Pons (tissue), 1 donor: ENCODE data around the gene RBM38.
A peak's percentile ranks its signal among the peaks of the same experiment; 100 is the strongest.

ENCODE experiments used
- DNase-seq: peaks from one replicate; pipeline ENCODE4 v3.0.0-alpha.2; 2016; ENCODE audit warnings: low spot score

The RBM38 gene

DNA sequence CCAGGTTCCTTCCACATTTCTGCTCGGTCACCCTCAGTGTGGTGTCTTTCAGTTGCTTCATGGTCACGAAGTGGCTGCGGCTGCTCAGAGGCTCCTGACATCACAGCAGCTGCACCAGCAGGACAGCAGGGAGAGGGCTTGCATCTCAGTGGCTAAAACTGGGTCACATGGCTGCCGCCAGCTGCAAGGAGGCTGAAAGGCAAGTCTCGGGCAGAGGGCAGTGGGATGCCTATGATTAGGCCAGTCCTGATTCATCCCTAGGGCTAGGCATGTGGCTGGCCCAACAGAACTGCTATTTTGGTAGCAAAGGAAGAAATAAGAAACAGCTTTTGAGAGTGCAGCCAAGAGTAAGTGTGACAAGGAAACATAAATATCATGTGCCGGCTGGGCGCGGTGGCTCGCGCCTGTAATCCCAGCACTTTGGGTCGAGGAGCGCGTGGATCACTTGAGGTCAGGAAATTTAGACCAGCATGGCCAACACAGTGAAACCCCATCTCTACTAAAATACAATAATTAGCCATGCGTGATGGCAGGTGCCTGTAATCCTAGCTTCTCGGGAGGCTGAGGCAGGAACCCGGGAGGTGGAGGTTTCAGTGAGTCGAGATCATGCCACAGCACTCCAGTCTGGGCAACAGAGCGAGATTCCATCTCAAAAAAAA, 46.6 kb downstream of the RBM38 start:
- DNase-seq = no peak

DNA sequence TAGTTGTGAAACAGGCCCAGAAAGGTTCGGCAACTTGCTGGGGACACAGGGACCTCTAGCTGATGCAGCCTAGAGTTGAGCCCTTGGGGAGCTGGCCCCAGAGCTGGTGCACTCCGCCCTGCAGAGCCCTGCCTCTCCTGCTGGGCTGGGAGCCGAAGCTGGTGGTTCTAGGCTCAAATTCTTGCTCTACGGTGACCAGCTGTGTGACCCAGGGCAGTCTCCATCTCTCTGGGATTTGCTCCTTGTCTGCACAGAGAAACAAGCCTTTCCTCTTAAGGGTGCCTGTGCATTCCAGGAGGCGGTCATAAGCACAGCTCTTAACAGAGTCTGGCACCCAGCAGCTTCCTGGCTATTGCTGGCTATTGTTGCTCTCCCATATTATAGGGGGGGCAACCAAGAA, 47.4 kb downstream of the RBM38 start:
- no peak for DNase-seq

DNA sequence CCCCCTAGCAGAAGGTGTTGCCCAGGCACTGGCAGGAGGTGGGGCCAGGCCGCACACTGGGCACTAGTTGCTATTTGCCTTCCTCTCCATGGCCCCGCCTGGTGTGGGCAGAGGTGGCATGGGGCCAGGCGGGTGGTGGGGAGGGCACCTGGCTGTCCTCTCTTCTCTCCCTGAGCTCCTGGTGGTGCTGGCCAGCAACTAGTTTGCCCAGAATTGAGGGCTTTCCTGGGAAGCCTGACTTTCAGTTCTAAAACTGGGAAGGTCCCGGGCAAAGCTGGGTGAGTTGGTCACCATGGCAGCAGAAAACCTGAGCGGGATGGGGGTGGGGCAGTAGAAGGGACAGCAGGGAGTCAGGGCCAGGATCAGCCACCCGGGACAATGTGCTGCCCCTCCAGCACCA, 48.2 kb downstream of the RBM38 start:
- no peak for DNase-seq

DNA sequence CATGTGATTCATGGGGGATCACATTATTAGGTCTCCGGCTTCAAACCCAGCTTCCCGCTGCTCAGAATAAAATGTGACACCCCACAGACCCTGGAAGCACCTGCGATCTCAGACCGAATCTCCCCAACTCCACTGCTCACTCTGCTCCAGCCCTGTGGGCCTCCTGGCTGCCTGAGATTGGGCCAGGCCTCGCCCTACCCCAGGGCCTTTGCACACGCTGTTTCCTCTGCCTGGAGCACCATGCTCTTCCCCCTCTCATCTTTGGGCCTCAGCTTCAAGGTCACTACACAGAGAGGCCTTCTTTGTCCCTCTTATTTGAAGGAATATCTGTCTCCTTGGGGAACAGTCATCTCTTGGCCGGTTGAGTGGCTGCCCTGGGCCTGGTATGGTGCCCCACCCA, 48.8 kb downstream of the RBM38 start:
- no peak for DNase-seq

DNA sequence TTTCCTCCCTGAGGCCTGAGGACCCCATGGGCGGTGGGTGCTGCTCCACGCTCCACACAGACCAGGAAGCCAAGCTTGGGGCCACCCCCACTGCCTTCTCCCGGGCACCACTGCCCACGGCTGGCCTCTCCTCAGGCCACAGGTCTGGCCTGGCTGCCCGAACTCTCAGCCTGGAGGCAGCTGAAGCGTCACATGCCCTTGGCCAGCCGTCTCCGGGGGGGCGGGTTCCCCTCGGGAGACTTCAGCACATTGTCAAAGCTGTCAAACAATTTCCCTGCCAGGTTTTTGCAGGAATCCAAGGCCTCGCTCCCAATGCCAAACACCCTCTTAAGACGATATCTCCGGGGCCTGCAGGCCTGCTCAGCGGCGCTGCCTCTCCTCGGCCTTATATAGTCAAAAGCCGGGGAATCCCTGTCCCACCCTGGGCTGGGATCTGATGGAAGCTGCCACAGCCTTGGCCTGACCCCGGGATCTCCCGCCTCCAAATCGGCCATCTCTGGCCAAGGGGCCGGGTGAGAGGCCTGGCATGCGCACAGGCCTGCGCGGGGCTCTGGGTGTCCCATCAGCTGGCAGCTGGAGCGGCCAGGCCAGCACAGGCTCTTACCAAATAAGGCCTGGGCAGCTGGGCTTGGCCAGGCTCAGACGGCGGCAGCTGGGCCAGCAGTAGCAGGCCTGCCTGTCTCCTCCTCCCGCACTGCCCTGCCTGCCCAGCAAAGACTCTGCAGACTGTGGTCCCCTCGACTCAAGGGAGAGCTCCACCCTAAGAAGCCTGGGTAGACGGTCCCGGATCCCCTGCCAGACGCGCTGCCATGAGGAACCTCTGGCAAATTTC, 49.7 kb downstream of the RBM38 start:
- DNase-seq = peak; percentile 93

DNA sequence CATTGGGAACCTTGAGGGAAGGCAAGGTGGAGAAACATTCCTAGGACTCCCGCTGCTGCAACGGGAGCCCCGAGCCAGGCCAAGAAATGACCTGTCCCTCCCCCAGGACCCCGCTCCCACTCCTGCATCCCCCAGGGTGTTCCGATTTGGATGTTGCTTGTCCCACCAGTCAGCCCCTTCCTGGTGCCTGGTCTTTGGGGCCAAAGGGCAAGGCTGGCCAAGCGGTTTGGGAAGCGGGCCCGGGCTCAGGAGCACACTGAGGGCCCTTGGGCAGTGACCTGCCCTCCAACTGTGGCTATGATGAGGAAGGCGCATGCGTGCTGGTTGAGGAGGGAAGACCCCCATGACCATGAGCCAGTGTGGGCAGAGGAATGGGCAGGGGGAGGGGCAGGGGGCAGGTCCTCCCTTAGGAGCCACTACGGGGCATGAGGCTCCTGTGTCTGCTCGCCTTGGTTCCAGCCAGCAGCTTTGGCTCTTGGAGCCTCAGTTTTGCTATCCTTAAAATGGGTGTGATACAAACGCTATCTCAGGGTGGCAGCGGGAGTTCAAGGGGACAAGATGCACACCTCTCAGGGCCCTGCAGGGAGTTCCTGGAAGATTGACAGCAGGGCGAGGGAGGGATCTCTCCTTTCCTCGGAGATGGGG, 50.4 kb downstream of the RBM38 start:
- no peak for DNase-seq

DNA sequence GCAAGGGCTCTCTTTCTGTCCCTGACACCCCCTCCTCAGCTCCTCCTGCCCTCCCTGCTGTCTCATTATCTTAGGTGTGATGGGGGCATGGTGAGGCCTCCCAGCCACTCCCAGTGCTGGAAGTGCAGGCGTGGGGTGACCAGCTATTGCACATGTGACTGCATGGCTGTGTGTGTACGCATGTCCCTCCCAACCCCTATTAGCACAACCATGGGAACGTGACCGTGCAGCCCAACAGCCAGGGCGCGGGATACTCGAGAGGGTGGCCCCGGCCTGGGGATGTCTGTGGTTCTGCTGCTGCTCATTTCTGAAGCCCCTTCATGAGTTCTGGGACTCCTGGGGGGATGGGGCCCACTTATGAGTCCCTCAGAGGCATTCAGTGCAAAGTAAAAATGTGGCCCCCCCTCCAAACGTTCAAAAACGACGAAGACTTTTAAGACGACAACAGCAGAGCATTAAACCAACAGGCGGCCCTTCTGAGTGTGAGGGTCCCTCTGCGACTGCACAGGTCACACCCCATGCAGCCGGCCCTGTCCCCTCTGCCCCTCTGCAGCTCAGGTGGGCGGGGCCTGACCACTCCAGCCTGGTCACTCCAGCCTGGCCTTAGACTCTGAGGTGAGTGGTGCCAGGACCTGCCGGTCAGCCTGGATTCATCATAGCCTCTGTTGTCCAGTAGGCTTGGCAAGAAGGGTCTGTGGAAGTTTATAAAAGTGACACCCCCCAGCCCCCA, 51.1 kb downstream of the RBM38 start:
- no peak for DNase-seq

DNA sequence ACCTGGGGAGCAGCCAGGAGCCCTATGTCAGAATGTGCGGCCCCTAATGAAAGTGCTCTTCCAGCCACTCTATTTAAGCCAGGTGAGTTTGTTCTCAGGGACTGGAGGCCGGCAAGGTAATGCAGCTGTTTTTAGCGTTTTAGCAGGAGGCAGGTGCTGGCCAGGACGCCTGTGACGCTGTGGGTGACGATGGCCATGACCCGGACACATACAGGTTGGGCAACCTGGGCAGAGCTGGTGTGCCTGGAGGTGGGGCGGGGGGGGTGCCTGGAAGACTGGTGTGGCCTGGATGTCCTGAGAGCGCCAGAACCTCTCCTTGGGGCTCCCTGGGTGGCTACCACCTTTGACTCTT, 51.7 kb downstream of the RBM38 start:
- no peak for DNase-seq

DNA sequence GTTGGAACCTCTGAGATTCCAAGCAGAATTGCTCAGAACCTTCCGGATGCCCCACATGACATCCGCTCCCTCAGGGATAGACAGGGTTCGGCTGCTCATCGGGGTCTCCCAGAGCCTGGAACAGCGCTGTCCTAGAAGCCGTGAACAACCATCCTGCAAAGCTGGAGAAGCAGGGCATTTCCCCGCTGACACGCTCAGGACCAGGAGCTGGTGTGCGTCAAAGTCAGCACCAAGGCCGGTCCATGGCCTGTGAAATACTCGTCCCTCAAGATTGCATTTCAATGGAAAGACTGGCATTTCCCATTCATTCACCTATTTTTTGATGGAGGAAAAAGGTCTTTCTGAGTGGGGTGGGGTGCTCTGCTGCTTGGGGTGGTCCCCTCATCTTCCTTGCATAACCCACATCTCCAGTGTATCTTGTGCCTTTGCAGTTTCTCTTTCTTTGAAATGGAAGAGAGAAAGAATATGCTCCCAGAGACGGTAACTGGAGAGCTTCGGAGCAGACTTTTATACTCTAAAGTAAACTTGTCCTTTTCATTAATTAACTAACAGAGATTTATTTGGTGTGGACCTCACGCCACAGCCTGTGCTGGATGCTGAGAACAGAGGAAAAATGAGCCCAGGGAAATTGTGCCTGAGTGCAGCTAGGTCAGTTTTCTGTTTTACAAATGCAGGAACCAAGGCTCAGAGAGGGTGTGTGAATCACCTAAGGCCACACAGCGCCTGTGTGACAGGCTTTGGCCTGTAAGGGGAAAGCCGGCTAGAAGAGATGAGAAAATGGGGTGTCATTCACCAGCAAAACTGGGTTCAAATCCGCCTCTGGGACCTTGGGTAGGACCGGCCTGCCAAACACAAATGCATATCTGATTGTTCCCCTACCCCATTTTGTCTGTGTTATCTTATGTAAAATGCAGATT, 52.4 kb downstream of the RBM38 start:
- DNase-seq = no peak

DNA sequence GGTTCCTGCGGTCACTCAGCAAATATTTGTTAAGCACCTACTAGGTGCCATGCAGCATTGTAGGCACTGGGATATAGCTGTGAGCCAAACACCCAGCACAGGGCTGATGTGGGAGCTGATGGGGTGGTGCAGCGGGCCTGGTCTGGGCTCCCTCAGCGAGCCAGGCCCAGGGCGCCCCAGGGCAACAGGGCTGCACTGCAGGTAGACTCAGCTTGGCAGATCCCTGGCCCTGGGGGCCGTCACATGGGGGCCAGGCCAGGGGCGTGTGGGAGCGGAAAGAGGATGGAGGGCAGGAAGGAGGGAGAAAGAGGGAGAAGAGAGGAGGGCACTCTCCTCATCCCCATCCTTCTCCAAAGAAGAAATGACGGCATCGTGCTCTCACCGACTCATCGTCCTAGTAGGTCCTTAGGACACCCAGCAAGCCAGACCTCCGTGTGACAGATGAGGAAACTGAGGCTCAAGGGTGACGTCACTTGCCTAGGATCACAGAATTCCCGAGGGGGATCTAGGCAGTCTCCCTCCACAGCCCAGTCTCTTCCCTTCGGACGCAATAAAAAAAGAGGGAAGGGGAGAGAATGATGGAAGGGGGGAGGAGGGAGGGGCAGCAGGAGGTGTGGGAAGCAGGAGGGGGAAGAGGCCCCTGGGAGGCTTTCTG, 53.3 kb downstream of the RBM38 start:
- no peak for DNase-seq

DNA sequence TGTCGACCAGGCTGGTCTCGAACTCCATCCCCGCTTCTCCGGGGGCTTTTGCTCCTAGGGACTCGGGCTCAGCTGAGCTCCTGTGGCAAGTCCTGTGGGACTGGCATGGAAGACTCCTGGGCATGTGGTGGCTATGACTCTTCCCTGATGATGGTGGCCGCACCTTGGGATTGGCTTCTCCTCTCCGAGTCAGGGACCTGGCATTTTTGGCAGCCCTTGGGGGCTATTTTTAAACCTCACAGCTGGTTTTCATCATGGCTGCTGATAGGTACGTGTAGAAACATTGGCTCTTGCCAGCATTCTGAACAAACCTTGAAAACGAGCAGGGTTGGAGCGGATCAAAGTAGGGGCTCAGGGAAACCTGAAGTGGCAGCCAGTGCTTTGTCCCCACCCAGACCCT, 54.1 kb downstream of the RBM38 start:
- DNase-seq = no peak

DNA sequence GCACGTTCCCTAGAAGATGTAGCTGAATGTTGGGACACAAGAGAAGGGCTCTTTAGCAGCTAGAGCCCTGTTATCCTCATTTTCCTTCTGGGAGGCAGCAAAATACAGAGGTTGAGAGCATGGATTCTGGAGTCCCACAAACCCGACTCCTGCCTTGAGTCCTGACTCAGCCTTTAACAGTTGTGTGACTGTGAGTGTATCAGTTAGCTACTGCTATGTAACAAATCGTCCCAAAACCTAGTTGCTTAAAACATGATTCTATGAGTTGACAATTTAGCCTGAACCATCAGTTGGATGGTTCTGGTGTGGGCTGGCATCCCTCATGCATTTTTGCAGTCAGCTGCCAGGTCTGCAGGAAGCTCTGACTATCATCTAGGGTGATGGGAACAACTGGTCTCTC, 54.6 kb downstream of the RBM38 start:
- no peak for DNase-seq

DNA sequence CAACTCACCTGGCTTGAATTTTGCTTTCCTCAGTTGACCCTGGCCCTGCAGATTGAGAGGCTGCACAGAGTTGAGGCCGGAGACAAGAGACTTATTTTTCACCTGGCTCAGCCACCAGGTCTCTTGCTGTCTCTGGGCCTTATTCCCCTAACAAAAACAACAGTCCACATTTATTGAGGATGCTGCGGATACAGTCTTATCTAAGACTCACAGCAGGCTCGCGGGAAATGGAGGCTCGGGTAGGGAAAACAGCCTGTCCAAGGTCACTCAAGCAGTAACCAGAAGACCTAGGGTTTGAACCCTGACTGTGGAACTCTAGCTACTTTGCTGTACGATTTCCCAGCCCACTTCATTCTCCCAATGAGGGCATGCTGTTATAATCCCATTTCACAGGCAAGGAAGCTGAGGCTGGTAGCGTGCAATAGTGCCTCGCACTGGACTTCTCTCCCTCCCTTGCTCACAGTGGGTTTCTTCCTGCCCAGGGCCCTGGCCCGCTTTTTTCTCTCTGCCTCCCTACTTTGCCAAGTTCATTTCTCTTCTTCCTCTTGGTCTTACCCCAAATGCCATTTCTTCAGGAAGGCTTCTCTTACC, 57.7 kb downstream of the RBM38 start:
- no peak for DNase-seq

DNA sequence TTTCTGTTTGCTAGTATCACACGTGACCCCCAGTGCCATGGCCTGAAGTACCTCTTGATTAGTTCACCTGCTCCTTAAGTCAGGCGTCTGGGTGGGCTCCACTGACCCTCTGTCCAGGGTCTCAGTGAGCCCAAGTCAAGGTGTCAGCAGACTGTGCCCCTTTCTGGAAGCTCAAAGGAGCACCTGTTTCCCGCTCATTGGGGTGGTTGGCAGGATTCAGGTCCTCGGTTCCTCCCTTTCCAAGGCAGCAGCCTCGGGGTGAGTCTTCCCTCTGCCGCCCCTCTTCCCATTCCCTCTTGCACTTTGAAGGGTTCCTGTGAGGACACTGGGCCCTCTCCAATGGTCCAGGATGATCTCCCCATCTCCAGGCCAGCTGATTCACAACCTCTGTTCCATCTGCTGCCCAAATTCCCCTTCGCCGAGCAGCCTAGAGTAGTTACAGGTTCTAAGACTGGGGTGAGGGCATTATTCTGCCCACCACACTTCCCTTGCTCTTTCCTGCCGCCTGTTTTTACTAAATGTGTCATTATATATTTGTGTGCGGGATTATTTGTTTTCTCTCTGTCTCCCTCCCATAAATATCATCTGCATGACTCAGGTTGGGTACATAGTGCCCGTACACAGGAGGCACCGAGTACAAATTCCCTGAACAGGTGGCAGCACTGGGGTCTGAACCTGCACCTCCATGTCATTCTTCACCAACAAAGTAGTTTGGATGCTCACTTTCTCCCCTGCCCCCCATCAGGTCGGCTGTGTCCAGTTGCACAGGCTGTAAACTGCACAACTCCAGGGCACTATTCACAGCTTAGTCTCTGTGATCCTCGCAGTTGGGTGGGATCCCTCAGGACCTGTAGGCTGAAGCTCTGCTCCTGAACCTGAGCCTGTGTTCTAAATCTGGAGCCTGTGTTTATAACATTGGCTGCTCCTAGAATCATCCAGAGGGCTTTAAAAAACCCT, 58.5 kb downstream of the RBM38 start:
- no peak for DNase-seq

DNA sequence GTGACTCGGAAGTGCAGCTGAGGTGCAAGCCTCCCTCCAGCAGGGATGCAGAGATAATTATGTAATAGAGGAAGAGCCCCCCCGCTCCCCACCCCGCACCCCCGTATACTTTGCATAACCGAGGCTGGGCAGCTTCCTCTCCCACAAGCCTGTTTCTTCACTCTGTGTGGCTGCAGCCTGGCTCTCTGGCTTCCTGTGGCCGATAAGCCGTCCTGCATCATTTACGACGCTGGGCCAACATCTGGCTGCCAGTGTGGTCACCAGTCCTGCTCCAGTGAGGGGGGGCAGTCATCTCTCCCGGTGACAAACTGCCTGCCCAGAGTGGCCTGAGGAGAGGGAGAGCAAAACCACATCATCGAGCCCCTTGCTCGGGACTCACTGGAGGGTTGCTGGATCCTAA, 59.2 kb downstream of the RBM38 start:
- peak; percentile 60 for DNase-seq

DNA sequence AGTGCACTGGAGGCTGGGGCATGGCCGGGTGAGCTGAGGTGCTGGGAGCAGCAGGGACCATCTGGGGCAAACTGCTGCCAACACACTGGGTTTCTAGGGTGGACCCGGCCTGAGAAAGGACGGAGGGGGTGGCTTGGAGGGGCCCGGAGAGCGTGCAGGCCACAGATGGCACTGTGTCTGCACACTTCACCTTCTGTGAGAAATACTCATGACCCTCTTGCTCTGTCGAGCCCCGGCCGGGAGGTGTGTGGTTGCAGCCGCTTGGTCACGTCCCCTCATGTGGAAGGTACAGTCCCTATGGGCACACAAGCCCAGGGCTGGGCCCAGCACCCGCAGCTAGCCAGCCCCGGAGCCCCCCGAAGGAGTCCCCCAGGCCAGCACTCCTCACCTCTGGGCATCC, 59.7 kb downstream of the RBM38 start:
- no peak for DNase-seq

DNA sequence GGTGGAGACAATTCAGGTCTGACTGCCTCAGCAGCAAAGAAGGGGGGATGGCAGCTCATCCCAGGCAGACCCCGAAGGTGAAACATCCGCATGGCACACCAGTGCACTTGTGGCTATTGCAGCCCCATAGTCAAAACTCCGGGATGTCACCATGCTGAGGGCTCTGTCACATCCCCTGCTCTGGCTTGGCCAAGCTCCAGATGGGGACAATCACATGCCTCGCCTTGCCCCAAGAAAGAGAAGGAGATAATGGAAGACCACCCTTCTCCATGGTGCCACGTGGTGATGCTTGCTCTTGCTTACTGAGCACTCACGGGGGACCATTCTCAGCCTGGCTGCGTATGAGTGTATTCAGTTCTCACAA, 60.2 kb downstream of the RBM38 start:
- DNase-seq = no peak

DNA sequence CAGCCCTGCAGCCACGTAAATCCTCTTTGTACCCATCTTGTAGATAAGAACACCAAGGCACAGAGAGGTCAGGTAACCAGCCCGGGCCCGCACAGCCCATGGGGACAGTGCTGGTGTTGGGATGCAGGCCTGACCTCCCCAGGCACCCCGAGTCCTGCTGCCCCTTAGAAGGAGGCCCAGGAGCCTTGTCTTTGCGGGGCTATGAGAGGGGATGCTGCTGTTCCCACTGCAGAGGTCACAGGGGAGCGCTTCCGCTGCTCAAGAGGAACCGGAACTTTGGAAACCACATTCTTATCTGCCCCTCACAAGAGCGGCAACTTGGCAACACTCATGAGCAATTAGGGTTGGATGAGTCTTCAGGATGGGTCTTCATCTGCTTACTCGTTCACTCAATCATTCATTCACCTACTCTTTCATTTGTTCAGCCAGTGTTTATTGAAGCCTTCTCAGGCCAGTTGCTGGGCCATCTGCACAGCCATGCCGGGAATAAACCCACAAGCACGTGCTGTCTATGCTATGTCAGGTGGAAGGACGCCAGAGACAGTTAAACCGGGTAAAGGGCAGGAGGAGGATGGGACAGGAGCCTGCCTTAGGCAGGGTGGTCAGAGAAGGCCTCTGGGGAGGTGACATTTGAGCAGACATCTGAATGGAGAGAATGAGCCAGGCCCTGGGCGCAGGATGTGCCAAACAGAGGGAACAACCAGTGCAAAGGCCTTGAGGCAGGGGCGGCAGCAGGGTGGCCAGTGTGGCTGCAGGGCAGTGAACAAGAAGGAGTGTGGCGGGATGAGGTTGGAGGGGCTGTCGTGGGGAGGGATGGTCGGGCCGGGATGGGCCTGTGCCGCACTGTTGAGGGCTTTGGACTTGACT, 60.8 kb downstream of the RBM38 start:
- no peak for DNase-seq

DNA sequence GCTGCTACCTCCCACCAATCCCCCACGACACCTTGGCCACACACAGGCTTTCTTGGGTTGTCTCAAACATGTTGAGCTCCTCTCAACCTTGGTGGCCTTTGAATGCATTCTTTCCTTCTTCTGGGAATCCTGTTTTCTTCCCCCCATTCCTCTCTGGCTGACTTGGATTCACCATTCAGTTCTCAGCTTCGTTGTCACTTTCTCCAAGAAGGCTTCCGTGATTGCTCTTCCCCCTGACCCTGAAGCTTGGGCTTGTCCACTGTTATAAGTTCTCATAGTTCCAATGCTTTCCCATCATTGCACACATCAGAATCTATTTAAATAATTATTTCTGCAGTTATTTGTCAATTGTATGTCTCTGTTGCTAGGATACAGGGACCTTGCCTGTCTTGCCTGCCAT, 64.2 kb downstream of the RBM38 start:
- DNase-seq = no peak
